K562 (cell line): ENCODE data around the gene ZNF467. TPM values are rescaled to one million over a fixed set of nuclear protein-coding genes. Genes with fewer than 3 reads are reported as not detected.

Experiments
- ATAC-seq: fragments of 200-7000 bp; cut with Tn5 transposase; 3 replicates; pipeline ENCODE4 v1.9.1; 2020; ENCODE audit warnings: moderate library complexity
- BruUV-seq: library from RNA; stranded (reverse); fragments of 400-500 nt; replicated peaks from 2 replicates; lab custom pipeline; 2021; lab: Mats Ljungman, UMichigan
- CTCF ChIA-PET: fragments of 300-600 bp; formaldehyde crosslinking; extraction: SDS; loops from one replicate; lab custom pipeline; 2021; ENCODE audit warnings: low intra/inter-chr PET ratio; lab: Yijun Ruan, JAX
- POLR2A ChIA-PET: fragments of 300-600, 350-650 bp; sonication (Branson Sonifier 250); formaldehyde crosslinking; extraction: SDS; loops from one replicate; lab custom pipeline; 2021; ENCODE audit warnings: antibody characterized with exemption, inconsistent platforms; lab: Yijun Ruan, JAX
- DNase-seq, 4 experiments: peaks; one replicate each; pipeline versions ENCODE4 v3.0.0 to v3.0.0-alpha.2; 2011 to 2018; ENCODE audit warnings: low spot score in 3 of 4, mixed read lengths in 3 of 4; ENCODE audit errors: extremely low read depth in 1 of 4
- FAIRE-seq: peaks from 2 replicates; lab custom pipeline; 2011; peaks lifted over from hg19 to GRCh38; lab: Jason Lieb, UNC
- H2AFZ ChIP-seq: 2 replicates; pipeline ENCODE4 v1.6.0; 2011; ENCODE audit warnings: low read depth, low read length, control low read depth, inconsistent platforms
- H3K27ac ChIP-seq: fragments of 200-600 bp; 3 replicates; pipeline ENCODE4 v1.8.0; 2011; ENCODE audit warnings: low read depth, mild to moderate bottlenecking, control low read depth, inconsistent platforms, low read length, moderate library complexity, mixed read lengths; ENCODE audit errors: extremely low read depth
- H3K27me3 ChIP-seq, 2 experiments: fragments of 300-600 bp in 1 of 2; 2 replicates in 1 of 2; 3 replicates in 1 of 2; pipeline versions ENCODE4 v1.6.0 to v1.8.0; 2011; ENCODE audit warnings: inconsistent platforms in 2 of 2, low read length in 2 of 2, mild to moderate bottlenecking in 1 of 2, mixed read lengths in 1 of 2, moderate library complexity in 1 of 2; ENCODE audit not compliant: control insufficient read depth in 2 of 2, insufficient read depth in 2 of 2
- H3K36me3 ChIP-seq: fragments of 300-600 bp; 3 replicates; pipeline ENCODE4 v1.8.0; 2011; ENCODE audit warnings: mild to moderate bottlenecking, low read length, inconsistent platforms; ENCODE audit not compliant: control insufficient read depth, insufficient read depth
- H3K4me1 ChIP-seq, 2 experiments: fragments of 200-600 bp in 1 of 2; replicated peaks in 1 of 2; 2 replicates in 1 of 2; 3 replicates in 1 of 2; pipeline versions ENCODE4 v1.5.1 to v1.8.0; 2011; ENCODE audit warnings: inconsistent platforms in 2 of 2, low read length in 2 of 2, mild to moderate bottlenecking in 1 of 2, mixed read lengths in 1 of 2, moderate library complexity in 1 of 2; ENCODE audit not compliant: control insufficient read depth in 2 of 2, insufficient read depth in 2 of 2
- H3K4me2 ChIP-seq: 2 replicates; pipeline ENCODE4 v1.6.1; 2011; ENCODE audit warnings: low read length, control low read depth, inconsistent platforms, mixed read lengths; ENCODE audit not compliant: insufficient read depth
- H3K4me3 ChIP-seq: fragments of 200-600 bp; sonication (generic), shearing (Covaris generic); 2 replicates; pipeline ENCODE4 v1.5.1; 2016; ENCODE audit warnings: control low read depth, inconsistent platforms
- H3K79me2 ChIP-seq: fragments of 200-600 bp; 3 replicates; pipeline ENCODE4 v1.8.0; 2011; ENCODE audit warnings: low read length, inconsistent platforms; ENCODE audit not compliant: control insufficient read depth, insufficient read depth
- H3K9ac ChIP-seq, 2 experiments: 2 replicates each; pipeline versions ENCODE4 v1.6.0 to v1.6.1; 2011; ENCODE audit warnings: low read depth in 2 of 2, low read length in 2 of 2, control low read depth in 1 of 2, inconsistent platforms in 1 of 2, mild to moderate bottlenecking in 1 of 2, mixed read lengths in 1 of 2; ENCODE audit not compliant: insufficient read depth in 1 of 2
- H3K9me1 ChIP-seq: one replicate; pipeline ENCODE4 v1.6.0; 2011; ENCODE audit warnings: inconsistent platforms, mild to moderate bottlenecking, low read length, moderate library complexity; ENCODE audit not compliant: control insufficient read depth, insufficient read depth
- H3K9me3 ChIP-seq: replicated peaks from 2 replicates; pipeline ENCODE4 v1.5.1; 2011; ENCODE audit warnings: low read depth, low read length, inconsistent platforms; ENCODE audit not compliant: control insufficient read depth, insufficient read depth
- H4K20me1 ChIP-seq: replicated peaks from 2 replicates; pipeline ENCODE4 v1.6.1; 2011; ENCODE audit warnings: low read length, inconsistent platforms, mixed read lengths; ENCODE audit not compliant: control insufficient read depth, insufficient read depth
- ATF6 ChIP-seq: sonication (generic); formaldehyde crosslinking; IDR thresholded peaks from 2 replicates; pipeline ENCODE4 v1.4.0; 2020; ENCODE audit warnings: mild to moderate bottlenecking, missing genetic modification reagents
- ESRRA ChIP-seq: fragments of 450-650 bp; IDR thresholded peaks from 2 replicates; pipeline ENCODE4 v1.6.1; 2014; ENCODE audit warnings: low read depth, mild to moderate bottlenecking, moderate library complexity, borderline replicate concordance
- RHOXF2B ChIP-seq: fragments of 250-450 bp; sonication (Bioruptor Pico); conservative IDR thresholded peaks from 2 replicates; pipeline ENCODE4 v1.5.1; 2021
- RNF2 ChIP-seq: sonication (generic); IDR thresholded peaks from 2 replicates; pipeline ENCODE4 v1.6.1; 2016
- TEAD1 ChIP-seq, 2 experiments: fragments of 450-650 bp in 1 of 2; sonication (generic) in 1 of 2; formaldehyde crosslinking; IDR thresholded peaks; 2 replicates each; pipeline versions ENCODE4 v1.4.0 to v1.8.0; 2020 to 2022; ENCODE audit warnings: mild to moderate bottlenecking in 2 of 2, missing genetic modification reagents in 1 of 2
- XRCC3 ChIP-seq: fragments of 450-650 bp; IDR thresholded peaks from 2 replicates; pipeline ENCODE4 v1.6.1; 2017; ENCODE audit warnings: mild to moderate bottlenecking, moderate library complexity
- ZBTB7A ChIP-seq: IDR thresholded peaks from 2 replicates; pipeline ENCODE4 v1.6.1; 2011; ENCODE audit warnings: low read depth, mild to moderate bottlenecking, low read length, moderate library complexity, borderline replicate concordance; ENCODE audit not compliant: control insufficient read depth
- ZKSCAN3 ChIP-seq: fragments of 250-450 bp; sonication (Bioruptor Pico); IDR thresholded peaks from 2 replicates; pipeline ENCODE4 v1.4.0; 2020
- ZNF408 ChIP-seq: fragments of 250-450 bp; sonication (Bioruptor Pico); IDR thresholded peaks from 2 replicates; pipeline ENCODE4 v1.4.0; 2020; ENCODE audit warnings: low read depth, mild to moderate bottlenecking, moderate library complexity
- ZNF584 ChIP-seq: fragments of 200-800 bp; sonication (Bioruptor generic); IDR thresholded peaks from 2 replicates; pipeline ENCODE4 v1.6.1; 2016; ENCODE audit warnings: low read depth, mild to moderate bottlenecking, missing genetic modification characterization, missing compliant biosample characterization
- ZNF586 ChIP-seq: fragments of 450-650 bp; formaldehyde crosslinking; conservative IDR thresholded peaks from 2 replicates; pipeline ENCODE4 v1.4.0; 2020; ENCODE audit warnings: mild to moderate bottlenecking, moderate library complexity
- ZNF655 ChIP-seq: fragments of 250-450 bp; sonication (Bioruptor Pico); IDR thresholded peaks from 2 replicates; pipeline ENCODE4 v1.5.0; 2021
- WGBS: fragments of 100-300 bp; shearing (Covaris generic); methylation state at CpG from one replicate; pipeline ENCODE4 v1.1.6; 2016; ENCODE audit warnings: low coverage, mixed read lengths; ENCODE audit not compliant: insufficient coverage; ENCODE audit errors: missing lambda C conversion rate; 5-methylcytosine and 5-hydroxymethylcytosine counted together
- in situ Hi-C: fragments of 300-500 bp; cut with MboI; formaldehyde crosslinking; loops from 4 replicates; pipeline ENCODE4 v1.15.0; 2018; ENCODE audit warnings: inconsistent platforms, mixed read lengths
- intact Hi-C: fragments of 100-400 bp; cut with micrococcal nuclease; formaldehyde crosslinking; loops from 2 replicates; pipeline ENCODE4 v1.14.2; 2022
- polyA plus RNA-seq, 8 experiments: library from polyadenylated mRNA; depleted of rRNA in 4 of 8; stranded (reverse) in 5 of 8; unstranded in 3 of 8; fragments of >200 nt; fragmentation: Nextera tagmentation in 2 of 8; fragmentation: Illumina TruSeq in 1 of 8; extraction: Ambion mirVana in 2 of 8; extraction: Trizol in 1 of 8; gene quantifications; 2 replicates each; pipeline versions ENCODE4 v1.2.1 to v1.2.3, GENCODE V29; 2011 to 2014; ENCODE audit warnings: inconsistent platforms in 1 of 8, missing spikeins in 1 of 8
- total RNA-seq, 7 experiments: library from RNA; depleted of rRNA in 6 of 7; stranded (reverse); fragments of >200 nt in 6 of 7; fragmentation: Illumina TruSeq in 2 of 7; extraction: Trizol in 2 of 7; gene quantifications; 2 replicates each; pipeline versions ENCODE4 v1.2.1 to v1.2.3, GENCODE V29; 2011 to 2021; ENCODE audit warnings: low replicate concordance in 1 of 7

ZNF467 gene
- total and polyA plus RNA-seq, 9 of the 15 experiments (the other 6 are each of a cell fraction or from before 2014, with no cell fraction given): 0.32 to 14.2 (median 1.7) TPM

- BruUV-seq: no TSS peak
Observed at GRCh38 chr7:149790754-149791360, 17.5 kb upstream of the ZNF467 start.

DNA sequence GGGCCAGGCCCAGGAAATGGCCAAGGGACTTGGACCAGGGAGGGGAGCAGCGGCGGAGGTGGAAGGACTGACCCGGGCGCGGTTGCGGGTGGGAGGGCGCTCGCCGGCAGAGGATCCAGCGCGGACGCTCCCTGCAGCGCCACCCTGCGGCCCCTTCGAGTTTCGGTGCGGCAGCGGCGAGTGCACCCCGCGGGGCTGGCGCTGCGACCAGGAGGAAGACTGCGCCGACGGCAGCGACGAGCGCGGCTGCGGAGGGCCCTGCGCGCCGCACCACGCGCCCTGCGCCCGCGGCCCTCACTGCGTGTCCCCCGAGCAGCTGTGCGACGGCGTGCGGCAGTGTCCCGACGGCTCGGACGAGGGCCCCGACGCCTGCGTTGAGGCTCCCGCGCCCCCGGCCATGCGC, 16.8 kb upstream of the ZNF467 start:
- H3K9me3 ChIP-seq: no peaks in the 10 kb centered on the region
- no peak overlapping the region for H3K27ac ChIP-seq
- peaks cover 4 to 76% of the 10 kb centered on the region in 2 experiments; a peak in 4 of 5 replicates for H3K4me1 ChIP-seq
- DNase-seq: peak; percentile 85 to 93 (median 90)
- H3K79me2 ChIP-seq: no peaks in the 10 kb centered on the region
- H3K36me3 ChIP-seq: no peaks in the 10 kb centered on the region
- ATAC-seq: peak; percentile 87
- no peaks in the 10 kb centered on the region for H3K9me1 ChIP-seq
- H3K4me2 ChIP-seq: peak overlapping the region; percentile 64
- H3K9ac ChIP-seq: peak overlapping the region in 1 of 2 experiments; percentile 83; a peak in 2 of 4 replicates
- no TSS peak for BruUV-seq
- POLR2A ChIA-PET: interaction anchor here (1.0 to 1.1 kb wide), 2 partner anchors 19 to 54 kb away, joined by 4 to 5 read pairs; no protein-coding TSS in a partner anchor
- peak overlapping the region; percentile 91 for H2AFZ ChIP-seq
- H3K4me3 ChIP-seq: no peak overlapping the region
- 21% methylated on average over 55 of the region's 56 CpGs for WGBS
- H4K20me1 ChIP-seq: peaks cover 3% of the 10 kb centered on the region; the same call in 1 of the 2 replicates
- in situ Hi-C loops: no loop called here
- CTCF ChIA-PET: interaction anchor here (1.2 to 2.1 kb wide), 2 partner anchors 121 to 127 kb away, joined by 4 to 13 read pairs; no protein-coding TSS in a partner anchor
- intact Hi-C loops: no loop called here
- FAIRE-seq: peak; percentile 55
- H3K27me3 ChIP-seq: peaks cover 7 to 65% of the 10 kb centered on the region in 2 experiments; a peak in 4 of 5 replicates
- TF ChIP-seq XRCC3 (no peak), ZNF408 (CRISPR knock-in tag) (no peak), ZKSCAN3 (CRISPR knock-in tag) (no peak), RNF2 (no peak), RHOXF2B (CRISPR knock-in tag) (no peak), ZNF586 (CRISPR knock-in tag) (no peak), ESRRA (peak; percentile 47; the same call in 1 of the 2 replicates), ZBTB7A (peak; percentile 79; the same call in 1 of the 2 replicates), ZNF655 (no peak), ATF6 (CRISPR knock-in tag) (no peak)

More at GRCh38 chr7:149790754-149791360, 17.5 kb upstream of the ZNF467 start:
- no peaks in the 10 kb centered on the region for H3K9me3 ChIP-seq
- no peak overlapping the region for H3K4me2 ChIP-seq
- 78% methylated on average over 14 of the region's 14 CpGs for WGBS
- in situ Hi-C loops (no loop called here), intact Hi-C loops (no loop called here)
- CTCF ChIA-PET: interaction anchor here (1.2 to 2.1 kb wide), 2 partner anchors 121 to 128 kb away, joined by 4 to 13 read pairs; no protein-coding TSS in a partner anchor
- H2AFZ ChIP-seq: no peak overlapping the region
- peak overlapping the region in 1 of 2 experiments; percentile 29; a peak in 1 of 4 replicates for H3K9ac ChIP-seq
- H3K27ac ChIP-seq: no peak overlapping the region
- no peaks in the 10 kb centered on the region for H3K79me2 ChIP-seq
- TF ChIP-seq TEAD1 (CRISPR knock-in tag; IDR thresholded peaks at IDR 0.05) (peak in 1 of 2 experiments; percentile 6; a peak in 1 of 4 replicates), ZNF584 (CRISPR knock-in tag) (no peak)
- FAIRE-seq (no peak), DNase-seq (no peak), ATAC-seq (no peak)
- H3K4me3 ChIP-seq: no peak overlapping the region
- POLR2A ChIA-PET: no interaction called here
- H3K36me3 ChIP-seq: no peaks in the 10 kb centered on the region
- peaks cover 3% of the 10 kb centered on the region; the same call in 1 of the 2 replicates for H4K20me1 ChIP-seq
- peaks cover 4 to 74% of the 10 kb centered on the region in 2 experiments; a peak in 4 of 5 replicates for H3K4me1 ChIP-seq
- H3K27me3 ChIP-seq: peaks cover 12 to 72% of the 10 kb centered on the region in 2 experiments; a peak in 4 of 5 replicates
- H3K9me1 ChIP-seq: no peaks in the 10 kb centered on the region
